NCI-H2029 (cell line): ENCODE results near the gene CSTF2T.

ENCODE experiments used
- DNase-seq: peaks from one replicate; lab custom pipeline; 2025; lab: John Stamatoyannopoulos, UW

The CSTF2T gene

GRCh38 chr10:51649064-51649463 is 50.3 kb downstream of the CSTF2T start:
- no peak for DNase-seq
